ENCODE measurements around the gene PAM.
"Not testable (repeated sequence)": the region's sequence is repeated elsewhere in the genome, so short reads cannot be mapped to it uniquely, and the experiment has no call there.

Gene PAM

GRCh38 chr5:102941111-102941510 is 186.0 kb downstream of the PAM start:
- no peak for DNase-seq (ENCODE audit: low spot score)

- DNase-seq (ENCODE audit: low spot score) = no peak
Measured at GRCh38 chr5:102946414-102946813, 191.3 kb downstream of the PAM start.

GRCh38 chr5:102946971-102947370 is 191.9 kb downstream of the PAM start:
- DNase-seq (ENCODE audit: low spot score) = no peak

- DNase-seq (ENCODE audit: low spot score) = no peak
Measured at GRCh38 chr5:102955488-102955887, 200.4 kb downstream of the PAM start.

- no peak for DNase-seq (ENCODE audit: low spot score)
Measured at GRCh38 chr5:102956599-102956998, 201.5 kb downstream of the PAM start.

GRCh38 chr5:102957141-102957540 is 202.0 kb downstream of the PAM start:
- no peak for DNase-seq (ENCODE audit: low spot score)

GRCh38 chr5:102958481-102959011 is 203.4 kb downstream of the PAM start:
- DNase-seq (ENCODE audit: low spot score) = no peak

GRCh38 chr5:102959055-102959454 is 203.9 kb downstream of the PAM start:
- no peak for DNase-seq (ENCODE audit: low spot score)

- DNase-seq (ENCODE audit: low spot score) = no peak
Measured at GRCh38 chr5:102961671-102962070, 206.6 kb downstream of the PAM start.

GRCh38 chr5:102965653-102966052 is 210.5 kb downstream of the PAM start:
- no peak for DNase-seq (ENCODE audit: low spot score)

- no peak for DNase-seq (ENCODE audit: low spot score)
Measured at GRCh38 chr5:102969641-102970040, 214.5 kb downstream of the PAM start.

GRCh38 chr5:102971676-102972293 is 216.7 kb downstream of the PAM start:
- peak; percentile 3 for DNase-seq (ENCODE audit: low spot score)

- DNase-seq (ENCODE audit: low spot score) = no peak
Measured at GRCh38 chr5:102974177-102974576, 219.1 kb downstream of the PAM start.

- no peak for DNase-seq (ENCODE audit: low spot score)
Measured at GRCh38 chr5:102975045-102975444, 219.9 kb downstream of the PAM start.

GRCh38 chr5:102975457-102976182 is 220.5 kb downstream of the PAM start:
- no peak for DNase-seq (ENCODE audit: low spot score)

- no peak for DNase-seq (ENCODE audit: low spot score)
Measured at GRCh38 chr5:102981957-102982635, 227.0 kb downstream of the PAM start.

- DNase-seq (ENCODE audit: low spot score) = no peak
Measured at GRCh38 chr5:102986074-102986473, 231.0 kb downstream of the PAM start.

GRCh38 chr5:102988459-102988858 is 233.4 kb downstream of the PAM start:
- no peak for DNase-seq (ENCODE audit: low spot score)

- DNase-seq (ENCODE audit: low spot score) = no peak
Measured at GRCh38 chr5:102991802-102992201, 236.7 kb downstream of the PAM start.

- no peak for DNase-seq (ENCODE audit: low spot score)
Measured at GRCh38 chr5:102996011-102996575, 241.0 kb downstream of the PAM start.

- DNase-seq (ENCODE audit: low spot score) = no peak
Measured at GRCh38 chr5:102998224-102998623, 243.1 kb downstream of the PAM start.

GRCh38 chr5:102999191-102999590 is 244.1 kb downstream of the PAM start:
- no peak for DNase-seq (ENCODE audit: low spot score)

GRCh38 chr5:102999621-103000020 is 244.5 kb downstream of the PAM start:
- DNase-seq (ENCODE audit: low spot score) = not testable (repeated sequence)
